GM12892 (cell line): ENCODE results near the gene EFNA5.

ENCODE experiments used
- DNase-seq: peaks from one replicate; pipeline ENCODE4 v3.0.0; 2011; ENCODE audit not compliant: insufficient read length
- FAIRE-seq: peaks from 2 replicates; lab custom pipeline; 2011; peaks lifted over from hg19 to GRCh38; lab: Jason Lieb, UNC
- POLR2A ChIP-seq: IDR thresholded peaks from 2 replicates; pipeline ENCODE4 v1.6.1; 2011; ENCODE audit warnings: low read depth, low read length, control low read depth
- POLR2AphosphoS5 ChIP-seq: IDR thresholded peaks from 2 replicates; pipeline ENCODE4 v1.6.1; 2011; ENCODE audit warnings: low read depth, low read length, control low read depth
- TAF1 ChIP-seq: IDR thresholded peaks from 2 replicates; pipeline ENCODE4 v1.6.1; 2011; ENCODE audit warnings: low read depth, mild to moderate bottlenecking, control low read depth, low read length, borderline replicate concordance

Gene EFNA5

DNA sequence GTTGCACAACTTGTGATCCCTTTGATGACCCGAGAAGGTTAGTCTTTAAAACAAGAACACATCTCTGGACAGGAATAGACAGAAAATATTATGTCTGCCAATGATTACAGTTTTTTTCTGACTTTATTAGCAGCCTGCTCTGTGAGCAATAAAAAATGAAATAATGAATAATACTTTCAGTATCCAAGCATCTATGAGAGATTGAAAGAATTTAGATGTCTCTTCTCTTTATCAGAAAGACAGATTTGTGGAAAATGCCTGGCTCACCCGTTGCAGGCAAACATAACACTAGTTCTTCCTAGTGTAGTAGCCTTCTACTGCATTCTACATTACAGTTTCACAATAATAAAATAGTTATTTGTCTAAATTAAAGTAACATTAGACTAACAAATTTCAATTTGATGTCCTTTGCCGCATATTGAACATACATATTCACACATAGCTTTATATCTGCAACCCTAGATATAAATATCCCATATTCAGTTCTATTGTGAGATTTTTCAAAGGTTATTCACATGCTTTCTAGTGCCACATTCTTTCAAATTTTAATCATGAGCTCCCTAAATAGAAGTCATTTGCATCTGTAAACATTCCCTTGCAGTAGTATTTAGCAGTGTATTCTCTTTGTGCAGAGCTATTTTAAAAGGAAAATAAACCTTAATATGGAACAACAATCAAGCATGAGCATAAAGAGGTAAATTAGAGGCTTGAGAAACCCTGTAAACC, 267.3 kb downstream of the EFNA5 start:
- DNase-seq (no peak), FAIRE-seq (no peak)
- TF ChIP-seq POLR2A (no peak), POLR2AphosphoS5 (no peak), TAF1 (no peak)

DNA sequence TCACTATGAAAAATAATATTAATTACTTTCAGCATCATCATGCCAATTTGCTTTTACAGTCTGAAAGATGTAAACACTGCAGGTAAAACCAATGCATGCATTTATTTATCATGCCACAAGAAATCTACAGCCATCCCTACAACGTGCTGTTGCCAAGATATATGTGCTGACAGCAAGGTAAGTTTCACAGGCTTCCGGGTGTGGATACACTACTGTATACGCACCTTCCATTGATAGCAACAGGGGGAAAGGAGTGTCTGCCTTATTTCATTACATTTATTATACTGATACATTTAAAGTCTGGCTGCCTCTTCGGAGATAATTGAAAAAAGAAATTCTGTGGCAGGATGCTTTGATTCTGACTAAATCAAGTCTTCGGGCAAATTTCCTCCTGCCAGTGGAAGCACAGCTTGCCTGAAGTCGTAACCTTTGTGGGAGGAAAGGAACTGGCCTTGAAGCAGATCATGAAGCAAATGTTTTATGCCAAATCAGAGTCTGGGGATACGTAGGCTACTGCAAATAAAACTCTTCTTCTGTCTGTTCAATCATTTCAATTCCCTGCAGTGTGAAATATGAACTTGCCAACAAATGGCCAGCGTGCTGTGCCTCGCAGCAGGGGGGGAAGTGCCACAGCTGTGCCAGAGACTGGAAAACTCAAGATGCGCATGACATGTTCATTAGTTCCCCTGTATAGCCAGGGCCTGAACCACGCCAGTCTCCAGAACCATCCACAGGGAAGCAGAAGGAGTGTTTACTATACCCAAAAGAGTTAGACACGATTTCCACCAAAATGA, 268.1 kb downstream of the EFNA5 start:
- TF ChIP-seq TAF1 (no peak), POLR2A (no peak), POLR2AphosphoS5 (no peak)
- no peak for DNase-seq
- FAIRE-seq, result no peak

DNA sequence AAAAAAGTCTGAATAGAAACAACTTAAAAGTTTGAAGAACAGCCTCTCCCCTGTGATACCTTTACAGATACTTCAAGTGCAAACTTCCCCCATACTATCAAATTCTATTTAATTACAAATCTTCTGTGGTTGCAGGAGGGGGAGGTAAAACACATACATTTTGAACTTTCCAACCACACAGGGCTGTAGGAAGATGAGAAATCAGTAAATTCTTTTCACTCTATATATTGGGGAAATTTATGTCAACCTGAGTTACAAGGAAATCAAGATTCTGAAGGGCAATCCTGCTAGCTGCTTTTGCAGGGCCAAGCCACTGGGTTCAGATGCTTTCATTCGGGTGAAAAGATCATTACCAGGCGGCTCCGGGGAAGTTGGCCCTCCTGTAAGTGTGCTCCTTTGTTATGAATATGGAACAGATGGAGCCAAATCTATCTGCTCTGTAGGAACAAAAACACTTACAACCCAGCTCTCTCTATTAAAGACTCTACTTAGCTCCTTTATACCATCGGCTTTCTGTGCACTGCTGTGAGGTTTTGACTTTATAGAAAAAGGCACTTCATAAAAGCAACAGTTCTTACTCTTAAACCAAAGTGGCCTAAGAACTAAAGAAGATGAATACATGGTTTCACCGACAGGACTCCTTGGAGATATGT, 269.1 kb downstream of the EFNA5 start:
- TF ChIP-seq TAF1, result no peak
- no peak for TF ChIP-seq POLR2A
- no peak for FAIRE-seq
- no peak for DNase-seq

DNA sequence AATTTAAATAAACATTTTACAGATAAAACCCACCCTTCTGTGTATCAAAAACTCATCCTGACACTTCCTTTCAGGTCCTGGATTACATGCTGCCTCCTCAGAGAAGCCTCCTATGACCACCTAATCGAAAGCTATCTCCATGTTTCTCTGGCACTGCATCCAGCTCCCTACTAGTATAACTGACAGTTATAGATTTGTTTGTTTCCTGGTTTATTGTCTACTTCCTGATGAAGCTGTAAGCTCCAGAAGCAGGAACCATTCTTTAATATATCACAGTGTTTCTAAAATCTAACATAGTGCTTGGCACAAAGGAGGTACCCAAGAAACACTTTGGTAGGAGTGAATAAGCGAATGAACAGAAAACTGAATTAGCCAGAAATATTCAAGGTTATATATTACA, 270.4 kb downstream of the EFNA5 start:
- TF ChIP-seq TAF1 (no peak), POLR2AphosphoS5 (no peak), POLR2A (no peak)
- DNase-seq, result no peak
- no peak for FAIRE-seq

DNA sequence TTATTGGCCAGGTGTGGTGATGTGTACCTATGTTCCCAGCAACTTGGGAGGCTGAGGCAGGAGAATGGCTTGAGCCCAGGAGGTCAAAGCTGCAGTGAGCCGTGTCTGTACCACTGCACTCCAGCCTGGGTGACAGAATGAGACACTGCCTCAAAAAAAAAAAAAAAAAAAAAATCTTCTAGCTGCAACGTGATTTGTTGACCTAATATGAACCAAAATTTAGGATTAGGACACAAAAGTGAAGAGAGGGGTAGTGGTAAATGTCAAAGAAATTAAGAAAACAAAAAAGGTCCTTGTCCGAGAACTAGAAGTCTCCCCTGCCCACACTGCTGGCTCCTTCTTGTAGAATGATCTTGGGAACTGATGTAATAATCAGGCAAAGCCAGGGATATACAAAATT, 272.0 kb downstream of the EFNA5 start:
- no peak for TF ChIP-seq TAF1
- no peak for TF ChIP-seq POLR2AphosphoS5
- no peak for TF ChIP-seq POLR2A
- no peak for FAIRE-seq
- DNase-seq, result no peak

DNA sequence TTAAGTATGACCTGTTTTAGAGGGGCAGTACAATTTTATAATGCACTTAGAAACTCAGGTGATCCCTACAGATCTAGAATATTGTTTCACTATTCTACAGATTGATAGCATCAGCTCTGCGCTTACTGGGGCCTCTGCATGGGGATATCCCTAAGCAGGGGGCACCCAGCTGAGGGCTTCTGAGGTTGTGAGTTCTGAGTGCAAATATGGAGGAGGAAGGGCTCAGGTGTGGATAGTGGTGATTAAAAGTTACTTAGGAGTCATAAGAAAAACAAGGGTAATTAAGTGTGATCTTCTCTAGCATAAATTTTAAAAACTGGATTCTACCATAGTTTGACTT, 274.4 kb downstream of the EFNA5 start:
- FAIRE-seq (no peak), DNase-seq (no peak)
- TF ChIP-seq POLR2AphosphoS5 (no peak), POLR2A (no peak), TAF1 (no peak)

DNA sequence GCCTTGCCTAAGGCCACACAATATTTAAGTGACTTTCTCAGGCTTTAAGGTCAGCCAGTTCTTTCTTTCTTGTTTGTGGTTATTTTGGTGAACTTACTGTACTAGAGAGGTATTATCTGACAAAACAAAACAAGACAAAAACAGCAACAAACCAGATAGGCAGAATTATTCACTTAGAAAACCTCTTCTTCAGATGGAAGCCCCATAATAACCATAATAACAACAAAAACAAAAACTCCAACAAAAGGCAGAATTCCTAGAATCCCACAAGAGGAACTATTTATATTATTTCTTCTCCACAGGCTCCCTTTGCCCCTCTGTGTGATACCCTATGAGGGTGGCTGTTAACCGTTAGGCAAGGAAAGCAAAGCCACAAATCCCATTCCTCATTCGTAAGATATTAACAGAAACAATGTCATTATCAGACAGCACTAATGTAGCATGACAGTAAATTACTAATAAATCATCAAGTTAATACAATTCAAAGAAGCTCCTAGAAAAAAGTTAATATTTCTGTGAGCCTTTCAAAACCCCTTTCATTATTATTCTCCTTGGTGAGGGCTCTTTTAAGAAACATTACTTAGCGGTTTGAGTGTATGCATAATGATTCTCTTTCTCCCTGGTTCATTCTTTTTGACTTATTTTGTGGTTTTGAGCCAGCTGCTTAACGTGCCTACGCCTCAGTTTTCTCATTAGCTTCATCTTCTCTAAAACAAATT, 274.9 kb downstream of the EFNA5 start:
- TF ChIP-seq POLR2AphosphoS5 (no peak), TAF1 (no peak), POLR2A (no peak)
- FAIRE-seq (no peak), DNase-seq (no peak)

DNA sequence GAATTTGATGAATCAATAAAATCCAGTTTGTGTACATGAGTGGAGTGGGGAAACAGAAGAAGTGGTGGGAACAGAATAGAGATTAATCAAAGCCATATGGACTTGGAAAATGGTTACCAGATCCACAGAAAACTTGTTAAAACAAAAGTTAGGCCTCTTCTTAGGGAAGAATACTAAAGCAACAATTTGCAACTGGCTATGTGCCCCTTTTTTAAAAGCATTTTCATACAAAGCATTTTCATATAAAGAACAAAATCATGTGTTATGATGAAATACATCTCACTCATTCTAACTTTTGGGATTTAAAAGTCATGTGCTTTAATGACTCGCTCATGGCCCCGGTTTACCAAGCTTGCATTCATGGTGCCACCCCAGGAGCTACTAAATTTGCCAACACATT, 276.9 kb downstream of the EFNA5 start:
- no peak for TF ChIP-seq POLR2AphosphoS5
- no peak for TF ChIP-seq POLR2A
- TF ChIP-seq TAF1, result no peak
- no peak for DNase-seq
- FAIRE-seq, result no peak

DNA sequence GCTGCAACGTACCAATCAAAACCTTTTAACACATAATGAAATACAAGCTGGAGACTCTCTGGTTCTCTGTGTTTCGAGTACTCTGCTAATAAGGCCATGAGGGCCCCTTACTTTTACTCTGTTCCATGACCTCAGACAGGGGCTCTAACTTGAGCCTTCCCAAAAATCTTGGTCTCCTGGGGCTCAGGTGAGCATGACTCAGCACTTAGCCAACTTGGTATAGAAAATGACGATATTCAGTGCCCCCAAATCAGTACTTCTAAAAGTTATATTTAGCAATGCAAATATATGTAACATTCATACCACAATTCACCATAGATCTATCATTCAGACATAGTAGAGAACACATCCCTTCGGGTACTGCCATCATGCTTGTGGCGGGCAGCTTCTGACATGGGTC, 278.9 kb downstream of the EFNA5 start:
- FAIRE-seq (no peak), DNase-seq (no peak)
- TF ChIP-seq POLR2AphosphoS5, result no peak
- no peak for TF ChIP-seq POLR2A
- no peak for TF ChIP-seq TAF1

DNA sequence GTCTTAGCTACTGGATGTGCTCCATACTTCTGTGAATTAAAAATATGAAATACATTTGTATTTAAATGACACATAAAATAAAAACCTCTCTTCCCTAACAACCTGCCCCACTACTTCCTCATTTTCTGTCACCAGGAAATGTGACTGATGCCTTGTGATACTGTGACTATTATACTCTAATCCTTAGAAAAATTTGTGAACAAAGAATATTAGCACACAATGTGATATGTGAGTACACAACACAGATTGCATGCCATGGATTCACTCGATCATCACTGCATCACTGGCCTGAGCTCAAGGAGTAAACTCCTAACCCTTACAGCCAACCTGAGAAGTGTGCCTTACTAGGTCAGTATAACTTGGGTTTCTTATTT, 281.0 kb downstream of the EFNA5 start:
- TF ChIP-seq TAF1, result no peak
- no peak for TF ChIP-seq POLR2A
- no peak for TF ChIP-seq POLR2AphosphoS5
- FAIRE-seq, result peak; percentile 70
- DNase-seq, result no peak

DNA sequence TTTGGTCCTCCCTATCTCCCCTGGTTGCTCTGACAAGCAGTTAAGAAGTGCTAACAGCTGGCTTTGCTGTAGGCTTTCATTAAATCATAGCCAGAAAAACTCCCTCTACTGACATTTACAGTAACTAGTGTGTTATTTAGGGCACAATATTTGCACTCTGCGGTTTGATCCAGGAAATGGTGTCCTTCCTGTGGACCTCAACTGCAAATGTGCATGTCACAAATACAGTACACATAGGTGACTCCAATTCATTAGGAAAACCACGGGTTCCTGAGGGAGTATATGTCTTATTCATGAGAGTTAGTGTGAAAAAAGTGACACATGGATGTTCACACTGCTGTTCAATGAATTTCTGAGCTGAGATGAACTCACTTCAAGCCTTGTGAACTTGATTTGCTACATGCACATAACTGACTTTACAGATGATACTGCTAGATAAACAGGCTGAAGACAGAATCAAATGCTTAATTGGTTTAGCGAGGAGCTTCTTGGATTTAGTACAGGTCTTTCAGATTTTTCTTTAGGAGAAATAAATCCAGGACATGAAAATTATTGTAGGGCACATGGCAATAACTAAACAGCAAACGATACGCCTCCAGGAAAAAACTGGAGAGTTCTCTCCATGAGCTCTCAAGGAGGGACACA, 281.5 kb downstream of the EFNA5 start:
- TF ChIP-seq TAF1 (no peak), POLR2A (no peak), POLR2AphosphoS5 (no peak)
- peak; percentile 96 for FAIRE-seq
- no peak for DNase-seq
